Fibroblast of pulmonary artery (primary cell): ENCODE results near the gene LCK.
A peak's percentile ranks its signal among the peaks of the same experiment; 100 is the strongest.

ENCODE experiments used
- DNase-seq: peaks from one replicate; pipeline ENCODE4 v3.0.0-alpha.2; 2010; ENCODE audit warnings: low read depth
- H3K4me3 ChIP-seq: replicated peaks from 2 replicates; pipeline ENCODE4 v1.5.1; 2011; ENCODE audit warnings: low read depth, mild to moderate bottlenecking, control low read depth, low read length, moderate library complexity
- TF ChIP-seq, protein P1 (sequence below): IDR thresholded peaks from 2 replicates; pipeline ENCODE4 v1.5.1; 2011; ENCODE audit warnings: mild to moderate bottlenecking, control low read depth, low read length, inconsistent platforms; ENCODE audit errors: missing control alignments

Gene LCK

DNA sequence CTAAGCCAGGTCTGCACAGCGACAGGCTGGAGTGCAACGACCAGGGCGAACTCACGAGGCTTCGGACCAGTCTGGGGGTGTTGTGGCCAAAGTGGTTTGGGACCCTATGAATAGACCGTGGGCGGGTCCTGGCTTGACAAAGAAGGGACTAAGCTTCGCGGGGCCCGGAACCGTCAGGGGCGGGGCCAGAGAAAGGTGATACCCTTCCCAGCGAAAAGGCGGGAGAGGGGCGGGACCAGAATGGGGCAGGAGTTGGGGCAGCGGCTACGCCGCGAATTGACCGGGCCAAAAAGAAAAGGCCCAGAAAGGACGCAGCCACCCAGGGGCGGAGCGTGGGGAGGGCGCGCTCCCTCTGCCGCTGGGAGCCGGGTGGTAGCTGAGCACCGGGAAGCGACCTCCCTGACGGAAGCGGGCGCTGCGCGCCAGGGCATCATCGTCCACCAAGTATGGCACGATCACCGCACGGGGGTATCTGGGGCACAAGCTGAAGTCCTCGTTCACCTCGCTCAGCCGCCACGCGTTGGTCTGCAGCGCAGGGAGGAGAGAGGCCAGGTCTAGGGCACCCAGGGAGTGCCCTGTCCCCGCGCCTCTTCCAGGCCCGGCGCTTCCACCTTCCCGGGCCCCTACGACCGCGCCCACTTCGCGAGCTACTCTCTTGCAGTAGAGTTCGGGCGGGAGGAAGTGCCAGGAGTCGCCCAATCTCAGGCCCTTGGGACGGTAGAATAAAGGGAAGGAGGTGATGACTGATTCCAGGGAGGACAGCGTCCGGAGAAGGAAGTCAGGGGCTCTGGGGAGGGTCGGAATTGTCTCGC, 10.7 kb upstream of the LCK start:
- DNase-seq, result peak; percentile 38
- TF ChIP-seq, protein P1, sequence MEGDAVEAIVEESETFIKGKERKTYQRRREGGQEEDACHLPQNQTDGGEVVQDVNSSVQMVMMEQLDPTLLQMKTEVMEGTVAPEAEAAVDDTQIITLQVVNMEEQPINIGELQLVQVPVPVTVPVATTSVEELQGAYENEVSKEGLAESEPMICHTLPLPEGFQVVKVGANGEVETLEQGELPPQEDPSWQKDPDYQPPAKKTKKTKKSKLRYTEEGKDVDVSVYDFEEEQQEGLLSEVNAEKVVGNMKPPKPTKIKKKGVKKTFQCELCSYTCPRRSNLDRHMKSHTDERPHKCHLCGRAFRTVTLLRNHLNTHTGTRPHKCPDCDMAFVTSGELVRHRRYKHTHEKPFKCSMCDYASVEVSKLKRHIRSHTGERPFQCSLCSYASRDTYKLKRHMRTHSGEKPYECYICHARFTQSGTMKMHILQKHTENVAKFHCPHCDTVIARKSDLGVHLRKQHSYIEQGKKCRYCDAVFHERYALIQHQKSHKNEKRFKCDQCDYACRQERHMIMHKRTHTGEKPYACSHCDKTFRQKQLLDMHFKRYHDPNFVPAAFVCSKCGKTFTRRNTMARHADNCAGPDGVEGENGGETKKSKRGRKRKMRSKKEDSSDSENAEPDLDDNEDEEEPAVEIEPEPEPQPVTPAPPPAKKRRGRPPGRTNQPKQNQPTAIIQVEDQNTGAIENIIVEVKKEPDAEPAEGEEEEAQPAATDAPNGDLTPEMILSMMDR, result peak; percentile 19
- peak overlapping the region; percentile 69 for H3K4me3 ChIP-seq

DNA sequence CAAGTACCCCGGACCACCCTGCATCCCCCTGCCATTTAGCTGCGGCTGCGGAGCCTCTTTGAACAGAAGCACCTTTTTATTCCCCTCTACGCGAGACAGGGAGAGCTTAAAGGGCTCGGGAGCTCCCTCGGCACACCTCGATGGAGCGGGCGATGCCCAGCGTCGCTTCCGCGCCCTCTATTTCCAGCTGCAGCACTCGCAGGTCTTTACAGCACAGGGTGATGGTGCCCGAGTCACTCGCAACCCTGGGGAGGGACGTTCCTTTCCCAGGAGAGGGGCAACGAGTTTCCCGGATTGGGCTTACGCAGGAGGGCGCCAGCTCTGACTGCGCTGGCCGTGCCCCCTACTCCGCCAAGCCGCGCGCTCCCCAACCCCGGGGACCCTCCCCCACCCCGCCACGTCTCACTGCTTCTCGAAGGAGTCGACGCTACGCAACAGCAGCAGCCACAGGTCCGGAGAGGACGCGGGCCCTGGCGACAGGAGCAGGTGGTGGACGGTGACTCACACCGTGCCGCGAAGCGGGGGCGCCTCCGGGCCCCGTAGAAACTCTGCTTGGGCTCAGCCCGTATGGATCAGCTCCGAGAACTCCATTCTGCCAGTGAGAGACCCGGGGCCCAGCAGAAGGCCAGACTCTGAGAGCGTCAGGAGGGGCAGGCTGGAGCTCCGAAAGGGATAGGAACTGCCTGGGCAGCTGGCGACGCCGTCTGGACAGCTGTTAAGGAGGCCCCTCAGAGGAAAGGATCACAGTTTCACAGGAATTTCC, 9.9 kb upstream of the LCK start:
- H3K4me3 ChIP-seq, result peak overlapping the region; percentile 69
- TF ChIP-seq, protein P1, result no peak
- DNase-seq, result peak; percentile 58

DNA sequence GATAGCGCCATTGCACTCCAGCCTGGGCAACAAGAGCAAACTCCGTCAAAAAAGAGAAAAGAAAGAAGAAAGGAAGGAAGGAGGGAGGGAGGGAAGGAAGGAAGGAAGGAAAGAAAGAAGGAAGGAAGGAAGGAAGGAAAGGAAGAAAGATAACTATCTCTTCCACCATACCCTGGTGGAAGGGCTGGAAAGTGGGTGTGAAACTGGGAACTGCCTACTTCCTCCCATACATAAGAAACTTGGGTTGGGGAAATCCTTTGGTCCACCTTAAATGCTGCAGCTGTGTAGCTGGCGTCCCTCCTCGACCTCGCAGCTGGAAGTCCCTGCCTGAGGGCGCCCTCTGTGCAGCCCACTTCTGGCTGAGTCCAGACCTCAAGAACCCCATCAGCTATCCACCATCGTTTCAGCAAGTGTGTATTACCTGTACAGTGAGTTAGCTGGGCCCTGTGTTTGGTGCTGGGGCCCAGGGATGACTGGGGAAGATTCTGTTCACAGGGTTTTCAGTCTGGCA, 8.7 kb upstream of the LCK start:
- H3K4me3 ChIP-seq, result peak overlapping the region; percentile 30
- peak; percentile 47 for DNase-seq
- TF ChIP-seq, protein P1, result no peak

DNA sequence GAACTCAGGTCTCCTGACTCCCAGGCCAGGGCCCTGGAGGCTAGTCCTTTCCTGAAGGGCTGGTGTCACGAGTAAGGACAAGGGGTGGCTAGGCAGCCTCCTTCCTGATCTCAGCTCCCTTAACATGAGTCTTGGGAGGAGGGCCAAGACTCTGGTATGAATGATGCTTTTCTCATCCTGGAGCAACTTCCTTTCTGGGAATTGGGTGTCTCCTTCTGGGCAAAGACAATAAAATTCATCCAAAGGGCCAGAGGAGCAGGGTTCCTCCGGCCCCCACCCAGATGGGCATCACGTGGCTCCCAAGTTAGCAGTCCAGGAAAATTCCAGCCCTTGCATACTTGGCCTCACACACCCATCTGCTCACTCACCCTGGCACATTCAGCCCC, 4.2 kb upstream of the LCK start, which contains the start of gene FAM167B:
Gene FAM167B, plus strand, starts transcription at position 335 of the 386 bp plus-strand sequence. CDS start 200 bp downstream, outside the sequence.
- TF ChIP-seq, protein P1, result no peak
- no peak within 1 kb of the TSS for H3K4me3 ChIP-seq
- peak; percentile 91 for DNase-seq

DNA sequence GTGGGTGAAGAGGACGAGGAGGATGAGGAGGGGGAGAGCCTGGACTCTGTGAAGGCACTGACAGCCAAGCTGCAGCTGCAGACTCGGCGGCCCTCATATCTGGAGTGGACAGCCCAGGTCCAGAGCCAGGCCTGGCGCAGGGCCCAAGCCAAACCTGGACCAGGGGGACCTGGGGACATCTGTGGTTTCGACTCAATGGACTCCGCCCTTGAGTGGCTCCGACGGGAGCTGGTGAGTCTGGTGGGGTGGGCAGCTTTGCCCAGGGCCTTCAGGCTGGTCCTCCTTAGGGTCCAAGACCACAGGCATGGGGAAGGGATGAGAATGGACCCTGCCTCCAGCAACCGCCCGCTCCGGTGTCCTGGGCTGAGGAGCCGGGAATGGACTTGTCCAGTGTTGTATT, 3.6 kb upstream of the LCK start:
- TF ChIP-seq, protein P1, result no peak
- H3K4me3 ChIP-seq, result no peak overlapping the region
- no peak for DNase-seq

DNA sequence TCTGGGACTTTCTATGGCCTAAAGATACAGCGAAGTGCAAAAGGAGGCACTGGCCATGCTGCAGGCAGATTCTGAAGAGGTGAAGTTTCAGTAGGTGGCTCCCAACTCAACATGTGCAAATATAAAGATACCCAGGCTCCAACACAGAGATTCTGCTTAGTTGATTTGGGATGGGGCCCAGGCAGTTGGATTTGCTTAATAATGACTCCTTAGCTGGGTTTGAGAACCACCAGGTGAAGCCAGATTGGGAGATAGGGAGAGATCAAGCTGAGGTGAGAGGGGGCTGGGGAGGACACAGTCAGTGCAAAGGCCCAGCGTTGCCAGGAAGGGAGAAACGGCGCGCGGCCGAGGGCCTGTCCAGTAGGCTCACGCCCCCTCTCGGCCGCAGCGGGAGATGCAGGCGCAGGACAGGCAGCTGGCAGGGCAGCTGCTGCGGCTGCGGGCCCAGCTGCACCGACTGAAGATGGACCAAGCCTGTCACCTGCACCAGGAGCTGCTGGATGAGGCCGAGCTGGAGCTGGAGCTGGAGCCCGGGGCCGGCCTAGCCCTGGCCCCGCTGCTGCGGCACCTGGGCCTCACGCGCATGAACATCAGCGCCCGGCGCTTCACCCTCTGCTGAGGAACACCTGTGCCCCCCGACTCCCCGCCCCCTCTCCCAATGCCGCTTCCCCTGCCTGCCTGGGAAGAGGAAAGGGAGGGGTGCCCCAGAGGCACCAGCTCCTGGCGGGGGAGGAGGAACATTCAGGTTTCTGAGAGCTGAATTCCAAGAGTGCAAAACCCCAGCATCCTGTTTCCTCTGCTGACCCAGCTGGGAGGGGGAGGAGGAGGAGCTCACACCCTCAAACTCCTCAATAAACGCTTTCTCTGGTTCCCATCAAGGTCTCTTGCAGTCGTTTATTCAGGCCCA, 2.8 kb upstream of the LCK start:
- H3K4me3 ChIP-seq, result no peak overlapping the region
- TF ChIP-seq, protein P1, result peak; percentile 70
- DNase-seq, result peak; percentile 73
